Vagina (tissue), 2 donors: ENCODE data around the gene TNIP1. TPM values are rescaled to one million over a fixed set of nuclear protein-coding genes. Genes with fewer than 3 reads are reported as not detected.

ENCODE experiments used
- DNase-seq, 2 donors: peaks; one replicate each; pipeline ENCODE4 v3.0.0-alpha.2; 2017; ENCODE audit errors: extremely low spot score in 2 of 2
- H3K27ac ChIP-seq: fragments of 200-600 bp; sonication (generic); one replicate; pipeline ENCODE4 v1.5.1; 2019
- H3K27me3 ChIP-seq: fragments of 200-600 bp; sonication (generic); one replicate; pipeline ENCODE4 v1.5.1; 2019
- H3K36me3 ChIP-seq, 2 donors: fragments of 200-600 bp; sonication (generic); one replicate each; pipeline ENCODE4 v1.5.1; 2017 to 2019
- H3K4me1 ChIP-seq: fragments of 200-600 bp; sonication (generic); one replicate; pipeline ENCODE4 v1.5.1; 2019
- H3K4me3 ChIP-seq, 2 donors: fragments of 200-600 bp; sonication (generic); 1 replicate in 1 of 2; 2 replicates in 1 of 2; pipeline ENCODE4 v1.5.1; 2016 to 2019
- H3K9me3 ChIP-seq: fragments of 200-600 bp; sonication (generic); one replicate; pipeline ENCODE4 v1.5.1; 2019
- CTCF ChIP-seq, 3 experiments: fragments of 450-650 bp in 2 of 3; fragments of 200-600 bp in 1 of 3; sonication (generic) in 1 of 3; IDR thresholded peaks; one replicate each; pipeline ENCODE4 v1.5.1; 2017 to 2019; ENCODE audit warnings: antibody characterized with exemption in 3 of 3, mild to moderate bottlenecking in 2 of 3, moderate library complexity in 2 of 3
- POLR2A ChIP-seq, 2 donors: fragments of 450-650 bp; IDR thresholded peaks; one replicate each; pipeline ENCODE4 v1.6.1; 2017; ENCODE audit warnings: antibody characterized with exemption in 2 of 2, mild to moderate bottlenecking in 2 of 2, moderate library complexity in 2 of 2
- POLR2AphosphoS5 ChIP-seq, 2 donors: sonication (generic); formaldehyde crosslinking; IDR thresholded peaks; one replicate each; pipeline ENCODE4 v1.9.0; 2017; ENCODE audit warnings: antibody characterized with exemption in 2 of 2, mild to moderate bottlenecking in 2 of 2, low read depth in 1 of 2; ENCODE audit not compliant: insufficient read depth in 1 of 2
- intact Hi-C: fragments of 100-400 bp; cut with DNase I; formaldehyde crosslinking; loops from one replicate; pipeline ENCODE4 v1.15.1; 2023
- total RNA-seq: library from RNA; depleted of rRNA; stranded (reverse); fragments of >200 nt; gene quantifications from one replicate; pipeline ENCODE4 v1.2.3, GENCODE V29; 2016

The TNIP1 gene
- total RNA-seq, 1 donor from 2014 or later: 92.6 TPM

GRCh38 chr5:151075698-151076331, 5.0 kb downstream of the TNIP1 start:
- Histone ChIP-seq H3K4me3 (no peak overlapping the region), H3K27ac (peak overlapping the region; percentile 36), H3K27me3 (no peaks in the 10 kb centered on the region), H3K9me3 (no peaks in the 10 kb centered on the region), H3K4me1 (peaks cover 76% of the 10 kb centered on the region), H3K36me3 (no peaks in the 10 kb centered on the region)
- no peak for DNase-seq
- intact Hi-C loops: no loop called here
- TF ChIP-seq POLR2AphosphoS5 (IDR thresholded peaks at IDR 0.05; ENCODE audit: insufficient read depth in 1 of 2, low read depth in 1 of 2): peak in 1 of 2 donors; percentile 29
- TF ChIP-seq CTCF (IDR thresholded peaks at IDR 0.05): no peak

GRCh38 chr5:151074557-151074956, 6.3 kb downstream of the TNIP1 start:
- Histone ChIP-seq H3K36me3 (no peaks in the 10 kb centered on the region), H3K27ac (no peak overlapping the region), H3K9me3 (no peaks in the 10 kb centered on the region), H3K27me3 (no peaks in the 10 kb centered on the region), H3K4me3 (no peak overlapping the region), H3K4me1 (peaks cover 79% of the 10 kb centered on the region)
- intact Hi-C loops: no loop called here
- TF ChIP-seq CTCF (IDR thresholded peaks at IDR 0.05) (no peak), POLR2A (IDR thresholded peaks at IDR 0.05) (no peak), POLR2AphosphoS5 (IDR thresholded peaks at IDR 0.05; ENCODE audit: insufficient read depth in 1 of 2, low read depth in 1 of 2) (no peak)
- no peak for DNase-seq

- Histone ChIP-seq H3K4me1 (peaks cover 79% of the 10 kb centered on the region), H3K4me3 (no peak overlapping the region), H3K9me3 (no peaks in the 10 kb centered on the region), H3K27ac (no peak overlapping the region), H3K27me3 (no peaks in the 10 kb centered on the region), H3K36me3 (no peaks in the 10 kb centered on the region)
- no peak for DNase-seq
- TF ChIP-seq POLR2A (IDR thresholded peaks at IDR 0.05): no peak
- no peak for TF ChIP-seq CTCF (IDR thresholded peaks at IDR 0.05)
- TF ChIP-seq POLR2AphosphoS5 (IDR thresholded peaks at IDR 0.05; ENCODE audit: insufficient read depth in 1 of 2, low read depth in 1 of 2): no peak
- intact Hi-C loops: no loop called here
Observed at GRCh38 chr5:151073280-151073679, 7.6 kb downstream of the TNIP1 start.

GRCh38 chr5:151072630-151073025, 8.2 kb downstream of the TNIP1 start:
- Histone ChIP-seq H3K27ac (no peak overlapping the region), H3K4me1 (peaks cover 79% of the 10 kb centered on the region), H3K4me3 (no peak overlapping the region), H3K36me3 (no peaks in the 10 kb centered on the region), H3K27me3 (no peaks in the 10 kb centered on the region), H3K9me3 (no peaks in the 10 kb centered on the region)
- intact Hi-C loops: no loop called here
- no peak for TF ChIP-seq CTCF (IDR thresholded peaks at IDR 0.05)
- TF ChIP-seq POLR2AphosphoS5 (IDR thresholded peaks at IDR 0.05; ENCODE audit: insufficient read depth in 1 of 2, low read depth in 1 of 2): peak in 1 of 2 donors; percentile 37
- DNase-seq: no peak

GRCh38 chr5:151071848-151072629, 8.8 kb downstream of the TNIP1 start:
- intact Hi-C loops: no loop called here
- TF ChIP-seq POLR2A (IDR thresholded peaks at IDR 0.05): no peak
- TF ChIP-seq CTCF (IDR thresholded peaks at IDR 0.05): no peak
- no peak for TF ChIP-seq POLR2AphosphoS5 (IDR thresholded peaks at IDR 0.05; ENCODE audit: insufficient read depth in 1 of 2, low read depth in 1 of 2)
- H3K36me3 ChIP-seq: peaks cover 0 to 4% of the 10 kb centered on the region in 2 donors
- H3K9me3 ChIP-seq: no peaks in the 10 kb centered on the region
- H3K27ac ChIP-seq: no peak overlapping the region
- no peaks in the 10 kb centered on the region for H3K27me3 ChIP-seq
- DNase-seq: no peak
- H3K4me1 ChIP-seq: peaks cover 79% of the 10 kb centered on the region
- no peak overlapping the region for H3K4me3 ChIP-seq
